Hippocampal formation (tissue), 2 donors: ENCODE results near the gene KIF18A.
"Not testable (repeated sequence)": the region's sequence is repeated elsewhere in the genome, so short reads cannot be mapped to it uniquely, and the experiment has no call there.

Source experiments
- DNase-seq, 2 donors: peaks; one replicate each; lab custom pipeline; 2025; lab: John Stamatoyannopoulos, UW

The KIF18A gene

DNA sequence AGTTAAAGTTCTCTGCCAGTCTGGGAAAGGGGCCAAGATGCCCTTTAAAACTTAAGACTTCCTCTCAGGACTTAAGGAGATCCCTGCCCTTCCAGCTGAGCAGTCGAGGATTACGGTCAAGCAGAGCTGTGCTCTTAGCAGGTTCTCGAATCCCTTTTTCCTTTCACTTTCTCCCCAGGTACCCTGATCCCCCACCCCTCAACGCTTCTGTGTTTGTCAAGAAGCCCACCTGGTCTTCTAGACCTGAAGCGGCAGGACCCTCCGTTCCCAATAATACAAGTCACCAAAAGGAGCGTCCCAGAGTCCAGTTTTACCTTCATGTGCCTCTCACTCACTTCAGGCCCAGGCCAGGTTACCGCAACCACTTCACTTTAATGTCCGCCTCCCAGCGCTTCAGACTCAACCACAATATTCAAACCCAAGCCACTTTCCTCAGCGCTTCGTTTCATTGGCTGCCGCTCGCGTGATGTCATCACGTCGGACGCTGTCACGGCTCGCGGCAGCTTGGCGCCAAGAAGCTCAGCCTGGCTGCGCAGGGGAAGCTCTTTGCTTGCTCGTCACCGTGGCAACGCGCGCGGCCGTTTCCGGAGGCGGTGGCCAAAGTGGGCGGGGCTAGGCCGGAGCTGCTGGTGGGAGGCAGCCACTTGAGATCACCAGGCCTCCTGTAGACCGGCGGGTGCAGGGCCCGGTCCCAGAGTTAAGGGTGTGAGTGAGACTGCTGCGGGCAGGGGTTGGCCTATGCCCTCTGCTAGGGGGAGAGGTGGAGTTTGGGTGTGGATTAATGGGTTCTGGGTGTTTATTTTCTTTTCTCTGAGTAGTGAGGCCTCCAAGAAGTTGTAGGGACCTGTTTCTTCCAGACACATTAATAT, at the start of gene KIF18A, which contains the start of gene METTL15:
TSS of gene KIF18A (minus strand) at position 407 of the 869 bp plus-strand sequence. CDS start 10,209 bp downstream, outside the sequence.
TSS of gene METTL15 (plus strand) at position 639 of the 869 bp plus-strand sequence. CDS start 4,947 bp downstream, outside the sequence.
- peak; percentile 96 to 100 for DNase-seq

DNA sequence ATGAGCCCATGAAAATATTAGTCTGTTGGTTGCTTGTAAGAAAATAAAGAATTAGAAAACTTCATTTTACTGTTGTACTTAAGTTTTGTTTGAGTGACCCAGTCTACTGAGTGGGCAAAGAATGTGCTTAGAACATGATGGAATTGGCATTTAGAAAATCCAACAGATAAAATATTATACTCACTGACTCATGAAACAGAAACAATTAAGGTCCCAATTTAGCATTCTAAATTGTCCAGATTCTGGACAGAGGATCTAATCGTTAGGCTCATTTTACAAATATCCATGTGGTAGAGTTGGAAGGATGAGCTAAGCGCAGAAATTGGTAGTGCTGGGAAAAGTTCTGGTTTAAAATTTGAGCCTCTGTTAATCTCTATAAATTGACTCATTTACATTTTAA, 45.6 kb upstream of the KIF18A start:
- DNase-seq, result no peak

DNA sequence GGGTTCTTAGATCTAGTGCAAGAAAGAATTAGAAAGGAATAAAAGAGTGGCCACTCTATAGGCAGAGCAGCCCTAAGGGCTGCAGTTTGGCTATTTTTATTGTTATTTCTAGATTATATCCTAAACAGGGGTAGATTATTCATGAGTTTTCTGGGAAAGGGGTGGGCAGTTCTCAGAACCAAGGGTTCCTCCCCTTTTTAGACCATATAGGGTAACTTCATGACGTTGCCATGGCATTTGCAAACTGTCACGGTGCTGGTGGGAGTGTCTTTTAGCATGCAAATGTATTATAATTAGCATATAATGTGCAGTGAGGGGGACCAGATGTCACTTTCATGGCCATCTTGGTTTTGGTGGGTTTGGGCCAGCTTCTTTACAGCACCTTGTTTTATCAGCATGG, 44.8 kb upstream of the KIF18A start:
- no peak for DNase-seq

DNA sequence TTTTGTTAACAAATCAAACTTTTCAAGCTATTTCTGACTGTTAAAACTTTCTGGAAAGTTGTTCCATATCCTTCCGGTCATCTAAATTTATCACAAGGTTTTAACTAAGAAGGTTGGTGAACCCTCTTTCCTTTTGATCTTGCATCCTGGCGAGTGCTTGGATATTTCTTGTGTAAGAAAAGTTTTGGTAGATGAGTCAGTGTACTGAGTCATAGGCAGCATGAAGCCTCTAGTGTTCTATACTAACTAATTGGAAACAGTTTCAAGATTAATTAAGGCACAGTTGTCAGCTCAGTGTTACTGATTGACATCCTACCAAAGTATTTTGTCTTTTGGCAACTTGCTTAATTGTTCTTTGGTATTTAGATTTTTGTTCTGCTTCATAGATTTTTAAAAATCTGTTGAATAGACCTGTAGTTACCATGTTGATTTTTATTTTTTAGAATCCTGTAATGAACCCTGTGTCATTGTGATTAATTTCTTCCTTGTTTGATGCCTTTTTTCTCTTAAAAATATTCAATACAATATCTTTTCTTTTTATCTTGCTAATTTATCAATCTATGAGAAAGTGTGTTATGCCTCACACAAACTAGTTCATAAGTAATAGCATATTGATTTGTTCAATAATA, 38.3 kb upstream of the KIF18A start:
- DNase-seq, result peak in 1 of 2 donors; percentile 7

DNA sequence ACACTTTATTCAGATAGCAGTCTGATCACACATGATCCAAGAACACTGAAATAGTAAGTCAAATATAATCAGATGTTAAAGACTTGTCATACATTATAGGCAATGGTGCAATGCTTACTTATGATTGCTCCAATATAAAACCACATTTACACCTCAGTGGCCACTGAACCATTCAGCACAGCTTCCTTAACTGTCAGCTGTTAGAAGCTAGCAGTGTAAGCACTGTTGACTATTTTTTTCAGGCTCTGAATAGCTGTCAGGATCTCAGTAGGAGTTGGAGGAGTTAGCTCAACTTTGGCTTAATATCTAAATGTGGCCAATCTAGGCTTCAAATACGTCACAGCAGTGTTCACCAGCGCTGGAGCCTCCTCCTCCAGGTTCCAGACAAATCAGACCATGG, 36.9 kb upstream of the KIF18A start:
- DNase-seq, result no peak

DNA sequence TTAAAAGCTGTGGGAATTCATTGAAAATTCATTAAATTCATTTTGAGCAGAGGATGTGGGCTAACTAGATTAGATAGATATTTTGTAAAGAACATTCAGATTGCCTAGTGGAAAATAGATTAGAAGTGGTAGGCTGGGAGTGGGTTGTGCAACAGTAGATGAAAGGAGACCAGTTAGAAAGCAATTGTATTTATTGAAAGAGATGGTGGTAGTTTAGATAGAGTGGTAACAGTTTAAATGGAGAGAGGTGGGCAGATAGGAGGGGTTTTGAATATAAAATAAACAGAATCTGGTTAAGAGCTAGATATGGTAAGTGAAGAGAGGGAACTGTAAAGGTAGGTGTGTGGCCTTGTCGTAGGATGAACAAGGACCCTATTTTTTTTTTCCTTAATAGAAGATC, 34.8 kb upstream of the KIF18A start:
- DNase-seq, result no peak

DNA sequence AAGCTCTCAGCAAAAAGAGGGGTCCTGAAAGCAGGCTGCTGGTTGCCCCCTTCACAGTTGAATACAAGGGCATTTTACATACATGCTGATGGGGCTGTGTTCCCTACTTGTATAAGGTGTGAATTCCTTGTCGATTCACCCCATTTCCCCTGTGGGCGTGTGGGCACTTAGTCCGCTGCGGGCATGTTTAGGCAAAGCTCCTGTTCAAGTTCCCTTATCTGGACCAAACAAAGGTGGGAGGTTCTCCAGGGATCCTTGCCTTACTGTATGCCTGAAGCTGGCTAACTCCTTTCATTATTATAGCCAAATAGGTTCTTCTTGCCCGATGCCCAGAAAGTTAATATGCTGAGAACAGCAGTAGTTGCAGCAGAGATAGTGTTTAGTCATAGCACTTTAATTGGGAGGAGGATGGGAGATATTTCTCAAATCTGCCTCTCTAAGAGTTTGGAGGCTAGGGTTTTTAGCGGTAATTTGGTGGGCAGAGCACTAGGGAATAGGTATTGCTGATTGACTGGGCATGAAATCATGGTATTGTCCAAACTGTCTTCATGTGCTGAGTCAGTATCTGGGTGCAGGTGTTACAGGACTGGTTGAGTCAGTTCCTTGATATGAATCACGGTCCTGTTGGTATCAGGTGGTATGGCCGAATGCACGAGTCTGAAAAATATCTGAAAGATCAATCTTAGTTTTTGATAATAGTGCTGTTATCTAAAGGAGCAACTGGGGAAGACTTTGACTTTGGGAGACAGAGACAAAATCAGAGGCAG, 32.9 kb upstream of the KIF18A start:
- DNase-seq, result no peak

DNA sequence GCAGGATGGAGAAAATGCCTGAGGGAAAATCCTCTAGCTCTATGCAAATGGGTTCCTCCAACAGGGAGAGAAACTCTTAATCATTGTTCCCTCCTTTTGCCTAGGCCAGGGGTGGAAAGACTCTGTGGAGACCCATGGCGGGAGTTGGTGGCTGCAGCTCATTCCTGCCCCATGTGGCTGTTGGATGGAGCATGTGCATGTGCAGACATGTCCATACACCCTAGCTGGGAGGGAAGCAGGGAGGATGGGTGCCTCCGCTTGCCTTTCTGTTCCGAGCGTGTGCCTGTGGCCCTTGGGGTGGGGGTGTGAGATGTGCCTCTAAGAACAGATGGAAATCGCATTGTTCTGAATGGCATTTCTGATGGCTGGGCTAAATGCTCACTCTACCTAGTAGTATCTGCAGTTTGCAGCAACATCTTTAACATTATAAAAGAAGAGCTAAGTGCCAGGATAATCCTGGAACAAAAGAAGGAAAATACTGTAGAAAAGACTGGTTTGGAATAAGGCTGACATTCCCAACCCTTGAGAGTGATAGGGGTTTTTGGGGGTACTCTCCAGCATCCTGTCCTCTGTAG, 32.0 kb upstream of the KIF18A start:
- DNase-seq, result no peak

DNA sequence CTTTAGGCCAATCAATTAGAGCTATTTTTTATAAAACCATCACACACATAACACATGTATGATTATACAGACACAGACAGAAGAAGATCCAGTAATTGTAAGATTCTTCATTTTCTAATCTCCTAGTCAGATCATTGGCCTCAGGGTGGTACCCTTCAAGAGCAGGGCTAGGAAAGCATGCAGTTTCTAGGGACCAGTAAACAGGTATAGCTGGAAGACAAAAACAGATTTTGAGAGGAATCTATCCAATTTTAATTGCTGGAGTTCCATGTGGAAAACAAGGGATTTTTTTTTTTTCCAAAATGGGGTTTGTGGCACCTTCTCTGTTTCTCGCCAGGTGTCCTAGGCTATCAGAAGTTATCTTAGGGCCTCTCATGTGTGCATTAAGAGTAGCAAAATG, 29.9 kb upstream of the KIF18A start:
- DNase-seq, result no peak

DNA sequence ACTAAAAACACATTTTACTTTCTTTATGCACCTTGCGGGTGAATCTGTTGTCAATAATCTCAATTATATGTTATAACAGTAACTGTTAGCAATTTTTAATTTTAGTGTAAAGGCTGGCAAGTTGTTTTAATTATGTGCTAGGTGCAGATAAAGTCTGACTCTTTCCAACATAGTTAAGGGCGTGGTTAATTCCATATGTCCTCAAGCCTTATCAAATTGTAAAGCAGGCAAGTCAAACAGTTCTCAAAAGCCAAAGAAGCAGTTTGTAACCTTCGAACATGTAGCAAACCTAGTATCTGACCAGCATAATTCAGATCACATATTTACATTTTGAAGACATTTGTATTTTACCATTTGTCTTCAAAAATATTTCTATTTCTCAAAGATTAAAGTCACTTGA, 29.4 kb upstream of the KIF18A start:
- DNase-seq, result no peak

DNA sequence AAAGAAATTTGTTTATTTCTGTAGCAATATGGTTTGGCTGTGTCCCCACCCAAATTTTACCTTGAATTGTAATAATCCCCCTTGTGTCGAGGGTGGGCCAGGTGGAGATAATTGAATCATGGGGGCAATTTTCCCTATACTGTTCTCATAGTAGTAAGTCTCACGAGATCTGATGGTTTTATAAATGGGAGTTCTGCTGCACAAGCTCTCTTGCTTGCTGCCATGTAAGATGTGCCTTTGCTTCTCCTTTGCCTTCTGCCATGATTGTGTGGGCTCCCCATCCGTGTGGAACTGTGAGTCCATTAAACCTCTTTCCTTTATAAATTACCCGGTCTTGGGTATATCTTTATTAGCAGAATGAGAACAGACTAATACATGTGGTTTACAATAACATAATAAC, 28.2 kb upstream of the KIF18A start:
- not testable (repeated sequence) for DNase-seq

DNA sequence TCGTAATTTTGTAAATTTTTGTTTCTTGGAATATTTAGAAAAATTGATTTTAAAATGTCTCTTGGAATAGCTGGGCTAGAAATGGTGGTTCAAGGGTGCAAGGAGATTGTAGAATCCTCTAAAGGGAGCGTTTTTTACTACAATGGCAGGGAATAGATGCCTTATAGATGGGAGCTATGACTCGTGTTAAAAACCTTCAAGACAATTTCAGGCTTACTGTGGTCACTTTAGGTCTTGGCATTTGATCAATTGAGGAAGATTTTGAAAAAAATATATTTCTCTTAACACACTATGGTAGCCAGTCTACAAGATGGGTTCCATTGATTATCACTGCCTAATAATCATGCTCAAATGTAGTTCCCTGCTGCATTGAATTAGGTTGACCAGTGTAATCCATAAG, 25.2 kb upstream of the KIF18A start:
- DNase-seq, result no peak

DNA sequence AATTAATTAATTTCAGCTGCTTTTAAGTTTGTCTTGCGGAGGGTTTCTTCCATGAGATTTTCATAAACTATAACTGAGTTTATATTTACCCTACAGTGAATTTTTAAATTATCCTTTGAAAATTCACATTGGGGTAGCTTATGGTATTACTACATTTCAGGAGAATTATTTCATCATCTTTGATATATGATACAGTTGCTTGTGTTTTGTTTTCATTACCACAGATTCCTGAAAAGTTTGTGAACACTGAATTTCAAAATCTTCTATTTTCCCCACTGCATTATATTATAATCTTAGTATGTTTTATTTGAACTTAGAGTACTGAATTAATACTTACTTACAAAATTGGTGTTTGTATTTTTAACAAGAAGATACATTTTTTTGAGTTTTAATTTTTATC, 24.6 kb upstream of the KIF18A start:
- no peak for DNase-seq

DNA sequence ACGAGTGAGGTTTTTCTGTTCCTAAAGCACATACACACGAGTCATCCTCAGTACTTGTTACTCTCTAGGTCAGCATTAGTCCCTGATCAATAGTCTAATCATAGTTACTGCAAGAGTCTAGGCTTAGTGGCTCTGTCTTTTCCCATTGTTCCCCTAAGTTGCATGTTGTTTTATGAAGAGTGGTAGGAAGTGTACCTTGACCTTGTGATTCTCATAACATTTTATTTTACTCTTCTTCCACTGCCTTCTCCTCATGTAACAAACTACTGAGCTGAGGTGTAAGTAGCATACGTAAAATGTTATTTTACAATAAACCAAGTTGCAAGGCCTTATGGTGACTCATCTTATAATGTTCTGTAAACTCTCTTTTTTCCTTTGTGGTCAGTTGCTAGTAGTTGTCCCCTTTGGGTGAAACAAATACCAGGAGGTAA, 15.2 kb upstream of the KIF18A start:
- DNase-seq, result no peak

DNA sequence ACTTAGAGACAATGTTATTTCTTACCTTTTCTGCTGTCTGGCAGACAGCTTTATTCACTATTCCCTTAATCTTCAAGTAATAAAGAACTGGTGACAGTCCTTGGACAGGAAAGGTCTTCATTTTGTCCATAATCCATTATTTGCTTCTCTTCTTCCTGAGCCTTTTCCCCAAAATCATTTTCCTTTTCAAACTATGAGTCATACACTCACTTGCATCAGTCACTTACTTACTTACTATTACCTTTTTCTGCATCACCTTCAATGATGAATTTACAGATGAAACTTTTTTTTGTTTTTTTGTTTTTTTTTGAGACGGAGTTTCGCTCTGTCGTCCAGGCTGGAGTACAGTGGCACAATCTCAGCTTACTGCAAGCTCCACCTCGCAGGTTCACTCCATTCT, 9.8 kb upstream of the KIF18A start:
- no peak for DNase-seq

DNA sequence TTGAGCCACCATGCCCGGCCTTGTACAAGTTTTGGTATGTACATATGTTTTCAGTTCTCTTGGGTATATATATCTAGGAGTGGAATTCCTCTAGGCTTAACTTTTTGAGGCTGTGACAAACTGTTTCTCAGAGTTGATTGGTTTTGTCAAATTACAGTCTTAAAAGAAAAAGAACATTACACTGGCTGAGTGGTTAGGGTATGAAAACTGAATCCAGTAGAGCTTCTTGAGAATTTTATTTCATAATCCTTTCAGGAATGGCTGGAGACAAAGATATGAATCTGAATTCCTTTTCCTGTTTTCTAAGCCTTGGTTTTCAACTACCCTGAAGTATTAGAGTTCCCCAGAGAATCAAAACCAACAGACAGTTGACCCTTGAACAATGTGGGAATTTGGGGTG, 6.8 kb upstream of the KIF18A start:
- DNase-seq, result no peak

DNA sequence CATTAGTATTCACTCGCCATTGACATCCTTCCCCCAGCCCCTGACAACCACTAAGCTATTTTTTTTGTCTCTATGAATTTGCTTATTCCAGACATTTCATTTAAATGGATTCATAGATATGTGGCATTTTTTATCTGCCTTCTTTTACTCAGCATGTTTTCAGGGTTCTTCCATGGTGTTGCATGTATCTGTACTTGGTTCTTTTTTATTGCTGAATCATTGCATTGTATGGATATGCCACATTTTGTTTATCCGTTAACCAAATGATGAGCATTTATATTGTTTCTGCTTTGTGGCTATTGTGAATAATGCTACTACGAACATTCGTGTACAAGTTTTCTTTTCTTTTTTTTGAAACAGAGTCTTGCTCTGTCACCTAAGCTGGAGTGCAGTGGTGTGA, 6.2 kb upstream of the KIF18A start:
- DNase-seq, result no peak

DNA sequence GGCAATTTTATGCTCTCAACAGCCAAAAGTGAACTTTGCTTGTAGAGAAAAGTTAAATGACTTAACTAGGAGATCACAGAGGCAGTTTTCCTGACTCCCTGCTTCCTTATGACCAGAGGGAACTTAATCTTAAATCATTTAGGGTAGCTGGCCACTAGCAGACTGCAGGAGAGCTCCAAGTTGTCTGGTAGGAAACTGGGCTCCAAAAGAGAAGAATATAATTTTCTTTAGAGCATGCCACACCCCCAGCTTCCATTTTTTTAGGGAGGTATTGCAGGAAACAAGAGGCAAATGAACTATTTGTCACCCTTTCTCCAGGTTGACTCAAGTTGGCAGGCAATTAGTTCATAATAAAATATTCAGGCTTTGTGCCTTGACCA, 2.9 kb upstream of the KIF18A start:
- DNase-seq, result no peak

DNA sequence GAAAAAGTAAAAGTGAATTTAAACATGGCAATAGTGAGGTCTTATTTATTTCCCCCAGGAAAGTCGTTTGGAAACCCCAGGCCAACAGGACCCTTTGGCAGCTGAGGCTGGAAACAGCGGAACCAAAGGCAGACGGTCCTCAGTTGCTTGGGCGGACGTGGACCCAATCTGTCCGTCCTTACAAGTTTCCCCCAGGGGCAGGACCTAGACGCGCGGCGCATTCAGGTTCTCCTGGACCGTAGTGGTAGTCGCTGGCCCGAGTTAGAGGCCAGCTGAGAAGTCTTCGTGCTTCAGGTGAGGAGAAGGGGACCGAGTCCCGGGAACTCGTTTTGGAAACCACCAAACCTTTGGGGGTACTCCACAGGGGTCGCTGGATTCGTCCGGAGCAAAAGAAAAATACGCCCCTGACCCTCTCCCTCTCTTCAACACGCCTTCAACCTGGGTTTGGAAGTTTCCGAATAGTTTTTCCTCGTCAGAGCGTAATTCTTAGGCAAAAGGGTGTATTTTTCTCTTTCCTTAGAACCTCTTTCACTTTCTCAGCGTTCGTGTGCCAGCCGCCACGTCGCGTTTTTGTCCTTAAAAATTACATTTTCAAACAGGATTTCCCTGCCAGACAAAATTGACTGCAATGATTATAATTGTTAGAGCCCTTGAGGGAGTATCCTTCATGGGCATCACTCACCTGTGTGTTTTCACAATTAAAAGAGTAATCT, 2.3 kb upstream of the KIF18A start:
- peak; percentile 31 to 46 for DNase-seq

DNA sequence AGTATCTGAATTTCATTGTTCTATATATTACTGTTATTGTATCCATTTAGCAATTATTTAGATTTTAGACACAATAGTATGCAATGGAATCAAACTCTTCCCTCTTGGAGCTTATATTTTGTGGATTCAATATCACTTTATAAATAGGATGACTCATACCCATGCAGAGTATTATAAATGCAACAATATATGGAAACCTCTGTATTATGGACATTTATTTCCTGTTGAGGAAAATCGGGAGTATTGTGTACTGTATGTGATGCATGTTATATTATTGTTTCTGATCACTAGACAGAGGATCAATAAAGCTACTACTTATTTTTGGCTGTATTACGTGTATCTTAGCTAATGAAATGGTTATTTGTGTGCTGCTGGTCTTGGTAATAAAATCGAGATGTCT, 1.0 kb upstream of the KIF18A start:
- DNase-seq, result no peak

DNA sequence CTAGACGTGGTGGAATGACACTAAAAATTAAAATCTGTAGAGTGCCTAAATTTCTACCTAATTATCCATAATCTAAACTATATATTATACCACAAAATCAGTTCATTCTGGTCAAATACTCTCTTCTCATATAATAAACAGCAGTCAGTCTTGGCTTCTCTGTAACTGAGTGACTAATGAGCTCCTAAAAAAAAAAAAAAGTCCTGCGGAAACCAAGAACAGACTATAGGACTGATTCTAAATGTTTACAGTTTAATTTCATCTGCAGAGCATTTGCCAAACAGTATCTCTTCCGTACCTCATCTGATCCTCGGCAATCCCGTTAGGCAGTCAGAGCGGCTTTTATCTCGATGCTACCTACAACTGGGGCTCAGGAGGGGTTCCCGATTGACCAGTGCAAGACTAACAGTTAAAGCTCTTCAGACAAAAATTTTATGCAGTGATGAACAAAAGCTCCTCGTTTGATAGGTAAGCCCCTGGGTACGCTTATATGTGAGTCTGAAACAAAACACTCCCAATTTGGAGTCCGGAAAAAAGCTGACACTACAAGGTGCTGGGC, 686 bp downstream of the KIF18A start:
- no peak for DNase-seq
